Uterus (tissue), 4 donors: ENCODE results near the gene ABAT. TPM values are rescaled to one million over a fixed set of nuclear protein-coding genes. Genes with fewer than 3 reads are reported as not detected.
"Not testable (repeated sequence)": the region's sequence is repeated elsewhere in the genome, so short reads cannot be mapped to it uniquely, and the experiment has no call there.

Experiments used
- DNase-seq, 2 donors: peaks; one replicate each; pipeline ENCODE4 v3.0.0-alpha.2; 2019 to 2020
- H3K27ac ChIP-seq, 2 donors: fragments of 200-600 bp; sonication (generic); 1 replicate in 1 of 2; 2 replicates in 1 of 2; pipeline ENCODE4 v1.5.1; 2016 to 2018
- H3K27me3 ChIP-seq, 2 donors: fragments of 200-600 bp; sonication (generic); one replicate each; pipeline ENCODE4 v1.5.1; 2018 to 2019; ENCODE audit warnings: control low read depth in 1 of 2
- H3K36me3 ChIP-seq, 2 donors: fragments of 200-600 bp; sonication (generic); one replicate each; pipeline ENCODE4 v1.5.1; 2019; ENCODE audit warnings: control low read depth in 1 of 2
- H3K4me1 ChIP-seq, 2 donors: fragments of 200-600 bp; sonication (generic); one replicate each; pipeline ENCODE4 v1.5.1; 2018 to 2019; ENCODE audit warnings: control low read depth in 1 of 2
- H3K4me3 ChIP-seq, 2 donors: fragments of 200-600 bp; sonication (generic); 1 replicate in 1 of 2; 2 replicates in 1 of 2; pipeline ENCODE4 v1.5.1; 2018 to 2019; ENCODE audit warnings: mild to moderate bottlenecking in 1 of 2
- H3K9me3 ChIP-seq, 2 donors: fragments of 200-600 bp; sonication (generic); one replicate each; pipeline ENCODE4 v1.5.1; 2019; ENCODE audit warnings: control low read depth in 1 of 2
- CTCF ChIP-seq, 4 experiments: fragments of 200-600 bp in 2 of 4; fragments of 450-650 bp in 2 of 4; sonication (generic) in 2 of 4; IDR thresholded peaks; one replicate each; pipeline ENCODE4 v1.5.1; 2016 to 2019; ENCODE audit warnings: antibody characterized with exemption in 4 of 4, mild to moderate bottlenecking in 2 of 4, moderate library complexity in 1 of 4
- POLR2A ChIP-seq, 2 donors: fragments of 450-650 bp; IDR thresholded peaks; one replicate each; pipeline ENCODE4 v1.6.1; 2016; ENCODE audit warnings: antibody characterized with exemption in 2 of 2, mild to moderate bottlenecking in 1 of 2, moderate library complexity in 1 of 2
- intact Hi-C: fragments of 100-400 bp; cut with DNase I; formaldehyde crosslinking; loops from one replicate; pipeline ENCODE4 v1.15.1; 2023; ENCODE audit warnings: low total_unique reads
- total RNA-seq, 4 donors: library from RNA; depleted of rRNA in 3 of 4; stranded (reverse); fragments of >200 nt in 3 of 4; gene quantifications; one replicate each; pipeline versions ENCODE4 v1.1.0 to v1.2.4, GENCODE V29; 2014 to 2023
- donor health status: DM: yes; HTN: yes; CAD: no.

The ABAT gene
- total RNA-seq, 4 donors from 2014 or later, result 1.0 to 11.0 (median 6.7) TPM

DNA sequence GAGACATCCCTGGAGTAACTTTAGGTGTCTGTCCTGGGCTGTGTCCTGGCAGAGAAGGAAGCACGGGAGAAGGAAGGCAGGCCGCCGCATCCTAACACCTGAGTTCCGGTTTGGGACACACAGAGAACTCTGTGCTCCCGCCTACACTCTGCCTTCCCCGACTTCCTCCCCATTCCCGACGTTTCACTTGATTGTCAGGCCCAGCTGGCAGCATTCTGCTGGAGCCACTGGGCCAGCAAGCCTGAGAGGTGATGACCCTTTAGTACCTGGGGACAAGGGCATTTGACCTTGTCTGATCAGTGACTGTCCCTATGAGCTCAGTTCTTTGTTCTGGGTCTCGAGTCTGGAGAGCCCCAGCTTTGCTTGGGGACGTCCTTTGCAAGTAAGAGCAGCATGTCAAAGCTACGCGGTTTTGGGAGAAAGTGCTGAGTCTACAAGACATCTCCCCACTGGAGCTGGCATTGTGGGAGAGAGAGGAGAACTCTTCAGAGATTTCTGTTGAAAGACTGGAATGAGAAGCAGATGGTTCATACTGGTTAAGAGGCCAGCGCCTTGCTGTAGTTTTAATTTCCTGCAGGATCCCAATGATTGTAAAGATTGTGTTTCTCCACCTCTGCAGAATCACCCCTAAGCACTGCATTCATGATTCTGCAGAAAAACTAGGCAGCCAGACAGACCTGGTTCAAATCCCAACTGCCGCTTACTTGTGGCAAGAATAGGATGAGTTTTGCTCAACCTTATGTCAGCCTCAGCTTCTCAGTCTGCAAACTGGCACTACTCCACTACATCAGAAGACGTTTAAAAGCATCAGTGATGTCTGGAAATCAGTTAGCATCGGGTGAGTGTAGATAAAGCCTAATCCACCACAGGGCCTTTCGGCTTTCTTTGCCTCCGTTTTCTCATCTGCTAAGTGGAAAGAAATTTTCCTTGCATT, 20.6 kb downstream of the ABAT start:
- no peaks in the 10 kb centered on the region for H3K27me3 ChIP-seq
- DNase-seq, result no peak
- H3K4me3 ChIP-seq, result no peak overlapping the region
- TF ChIP-seq CTCF (IDR thresholded peaks at IDR 0.05), result no peak
- no peaks in the 10 kb centered on the region for H3K36me3 ChIP-seq
- intact Hi-C loops, result no loop called here
- H3K9me3 ChIP-seq, result no peaks in the 10 kb centered on the region
- H3K4me1 ChIP-seq, result no peaks in the 10 kb centered on the region
- no peak overlapping the region for H3K27ac ChIP-seq

DNA sequence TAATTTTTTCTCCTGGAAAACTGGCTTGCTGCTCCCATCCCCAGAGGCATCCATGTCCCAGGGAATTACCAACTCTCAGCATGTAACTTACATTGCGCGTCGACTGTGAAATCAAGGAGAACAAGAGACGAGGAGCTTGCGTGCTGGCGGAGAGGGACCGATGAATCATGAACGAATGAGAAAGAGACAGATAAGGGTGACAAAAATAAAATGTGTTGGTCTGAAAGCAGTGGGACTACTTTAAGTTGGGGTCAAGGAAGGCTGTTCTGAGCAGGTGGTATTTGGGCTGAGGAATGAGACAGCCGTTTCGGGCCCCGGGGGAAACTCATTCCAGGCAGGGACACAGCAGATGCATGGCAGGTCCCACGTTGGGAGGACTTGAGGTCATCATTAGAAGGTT, 22.5 kb downstream of the ABAT start:
- H3K27me3 ChIP-seq, result no peaks in the 10 kb centered on the region
- intact Hi-C loops, result no loop called here
- TF ChIP-seq POLR2A (IDR thresholded peaks at IDR 0.05) (no peak), CTCF (IDR thresholded peaks at IDR 0.05) (no peak)

GRCh38 chr16:8697965-8698364, 23.5 kb downstream of the ABAT start:
- no peak for TF ChIP-seq CTCF (IDR thresholded peaks at IDR 0.05)
- no peak for TF ChIP-seq POLR2A (IDR thresholded peaks at IDR 0.05)
- Histone ChIP-seq H3K4me1 (no peaks in the 10 kb centered on the region), H3K4me3 (no peak overlapping the region), H3K27ac (no peak overlapping the region), H3K9me3 (no peaks in the 10 kb centered on the region), H3K27me3 (no peaks in the 10 kb centered on the region), H3K36me3 (no peaks in the 10 kb centered on the region)
- no peak for DNase-seq
- intact Hi-C loops, result no loop called here

More for the DNA sequence above, 22.5 kb downstream of the ABAT start:
- H3K36me3 ChIP-seq, result no peaks in the 10 kb centered on the region
- no peaks in the 10 kb centered on the region for H3K9me3 ChIP-seq
- no peak overlapping the region for H3K4me3 ChIP-seq
- DNase-seq, result no peak
- no peak overlapping the region for H3K27ac ChIP-seq
- H3K4me1 ChIP-seq, result no peaks in the 10 kb centered on the region

DNA sequence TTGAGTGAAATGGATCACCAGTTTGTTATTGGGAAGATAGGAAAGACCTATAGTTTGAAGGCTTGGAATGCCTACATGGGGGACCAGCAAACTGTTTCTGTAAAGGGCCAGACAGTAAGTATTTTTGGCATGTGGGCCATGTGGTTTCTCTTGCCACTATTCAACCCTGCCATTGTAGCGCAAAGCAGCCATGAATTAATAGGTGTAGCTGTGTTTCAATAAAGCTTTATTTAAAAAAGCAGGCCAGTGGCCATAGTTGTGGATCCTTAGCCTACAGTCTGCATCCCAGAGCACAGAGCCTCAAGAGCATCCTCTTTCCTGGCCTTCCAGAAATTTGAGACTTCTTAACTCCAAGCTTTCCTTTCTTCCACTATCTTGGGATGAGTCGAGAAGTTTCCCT, 29.3 kb downstream of the ABAT start:
- TF ChIP-seq CTCF (IDR thresholded peaks at IDR 0.05) (no peak), POLR2A (IDR thresholded peaks at IDR 0.05) (no peak)
- Histone ChIP-seq H3K9me3 (no peaks in the 10 kb centered on the region), H3K27ac (no peak overlapping the region), H3K4me3 (no peak overlapping the region), H3K27me3 (no peaks in the 10 kb centered on the region), H3K4me1 (no peaks in the 10 kb centered on the region), H3K36me3 (no peaks in the 10 kb centered on the region)
- intact Hi-C loops, result no loop called here
- DNase-seq, result no peak

DNA sequence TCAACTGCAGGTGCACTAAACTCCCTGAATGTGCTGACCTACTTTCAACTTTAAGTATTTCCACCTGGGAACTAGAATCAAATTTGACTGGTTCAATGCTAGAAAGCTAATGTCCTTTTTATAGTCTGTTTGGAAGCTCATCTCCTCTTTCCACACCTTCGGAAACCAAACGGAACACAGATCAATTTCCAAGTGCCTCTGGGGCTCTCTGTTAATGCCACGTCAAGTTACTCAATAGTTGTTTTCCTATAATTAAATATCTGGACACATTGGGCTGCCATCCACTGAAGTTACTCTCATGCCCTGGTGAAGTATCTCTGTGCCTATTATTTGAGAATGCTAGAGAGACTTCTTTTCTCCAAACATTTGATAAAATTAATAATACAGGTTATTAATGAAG, 29.7 kb downstream of the ABAT start:
- no peaks in the 10 kb centered on the region for H3K27me3 ChIP-seq
- no peaks in the 10 kb centered on the region for H3K4me1 ChIP-seq
- intact Hi-C loops, result no loop called here
- no peaks in the 10 kb centered on the region for H3K9me3 ChIP-seq
- H3K4me3 ChIP-seq, result no peak overlapping the region
- no peaks in the 10 kb centered on the region for H3K36me3 ChIP-seq
- no peak for DNase-seq
- no peak overlapping the region for H3K27ac ChIP-seq
- TF ChIP-seq POLR2A (IDR thresholded peaks at IDR 0.05) (no peak), CTCF (IDR thresholded peaks at IDR 0.05) (no peak)

DNA sequence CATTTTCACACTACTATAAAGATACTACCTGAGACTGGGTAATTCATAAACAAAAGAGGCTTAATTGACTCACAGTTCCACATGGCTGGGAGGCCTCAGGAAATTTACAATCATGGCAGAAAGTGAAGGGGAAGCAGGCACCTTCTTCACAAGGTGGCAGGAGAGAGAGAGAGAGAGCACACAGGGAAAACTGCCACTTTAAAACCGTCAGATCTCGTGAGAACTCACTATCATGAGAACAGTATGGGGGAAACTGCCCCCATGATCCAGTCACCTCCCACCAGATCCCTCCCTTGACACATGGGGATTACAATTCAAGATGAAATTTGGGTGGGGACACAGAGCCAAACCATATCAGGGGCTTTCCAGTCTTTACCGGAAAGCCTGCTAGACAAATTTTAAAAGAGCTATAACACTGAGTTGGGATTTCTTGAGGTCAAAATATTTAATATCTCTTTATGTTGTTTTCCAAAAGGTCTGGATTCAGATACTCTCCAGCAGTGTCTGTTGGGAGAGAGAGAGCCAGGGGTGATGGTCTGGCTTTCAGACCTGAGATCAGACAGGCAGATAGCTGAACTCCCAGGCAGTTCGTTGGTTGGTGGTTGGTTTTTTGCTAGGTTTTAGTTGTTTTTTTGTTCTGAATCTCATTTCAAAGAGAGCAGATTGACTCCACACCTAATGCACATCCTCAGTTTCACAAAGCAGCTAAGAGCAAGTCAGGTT, 30.8 kb downstream of the ABAT start:
- H3K4me3 ChIP-seq, DNase-seq, H3K4me1 ChIP-seq, intact Hi-C loops, H3K27ac ChIP-seq, H3K9me3 ChIP-seq, H3K27me3 ChIP-seq, H3K36me3 ChIP-seq: not testable (repeated sequence)
